Measurements from ENCODE around the gene LEMD2.

DNA sequence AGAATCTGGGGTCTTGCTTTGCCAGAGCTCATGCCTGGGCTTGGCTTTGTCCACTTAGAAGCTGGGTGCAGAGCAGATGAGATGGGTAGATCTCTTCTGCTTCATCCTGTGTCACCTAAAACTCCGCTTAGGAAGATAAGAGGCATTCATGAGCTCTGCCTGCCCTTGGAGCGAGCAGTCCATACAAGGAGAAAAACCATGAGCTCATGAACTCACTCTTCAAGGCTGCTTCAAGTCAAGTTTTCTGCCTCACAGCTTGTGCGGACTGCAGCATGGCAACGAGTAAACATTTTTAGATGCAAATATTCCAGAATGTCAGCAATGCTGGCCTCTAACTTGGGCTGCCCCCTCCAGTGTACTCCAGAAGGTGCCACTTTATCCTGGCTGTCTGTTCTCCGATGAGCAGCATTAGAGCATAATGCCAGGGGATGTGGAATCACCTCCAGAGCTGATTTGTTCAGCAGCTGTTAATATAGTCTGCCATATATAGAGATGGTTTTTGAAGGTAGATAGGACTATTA, 66.8 kb downstream of the LEMD2 start:
- TF ChIP-seq GATA3 (IDR thresholded peaks at IDR 0.05; ENCODE audit: low read depth, low read length) (no peak), GATA2 (IDR thresholded peaks at IDR 0.05; ENCODE audit: low read depth, low read length) (no peak)

Measured in SH-SY5Y (cell line).